Retinal pigment epithelial cell (primary cell): Measurements from ENCODE around the gene KRT86.
"Not testable (repeated sequence)": the region's sequence is repeated elsewhere in the genome, so short reads cannot be mapped to it uniquely, and the experiment has no call there.

Experiments used
- DNase-seq: peaks from one replicate; pipeline ENCODE4 v3.0.0-alpha.2; 2010; ENCODE audit warnings: low read depth
- H3K4me3 ChIP-seq: 2 replicates; pipeline ENCODE4 v1.5.1; 2011; ENCODE audit warnings: mild to moderate bottlenecking, low read length, control low read depth, moderate library complexity
- TF ChIP-seq, protein P1 (sequence below): conservative IDR thresholded peaks from 2 replicates; pipeline ENCODE4 v1.5.1; 2011; ENCODE audit warnings: low read depth, low read length, control low read depth, inconsistent platforms

The KRT86 gene

DNA sequence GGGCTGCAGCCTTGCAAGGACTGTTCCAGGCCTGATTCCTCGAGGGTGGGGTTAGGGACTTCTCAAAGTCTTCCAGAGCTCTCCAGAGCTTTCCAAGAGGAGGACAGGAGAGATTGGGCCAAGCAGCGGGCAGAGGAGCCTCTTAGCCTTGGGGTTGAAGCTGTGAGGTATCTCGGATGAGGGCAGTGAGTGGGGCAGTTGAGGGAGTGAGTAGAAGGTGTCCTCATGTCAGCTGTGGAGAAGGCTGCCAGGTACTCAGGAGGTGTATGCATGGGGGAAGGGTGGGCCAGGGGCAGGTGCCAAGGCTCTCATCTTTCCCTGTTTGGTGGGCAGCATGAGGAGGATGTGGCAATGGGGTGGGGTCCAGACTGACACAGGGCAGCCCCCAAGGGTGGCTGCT lies 39.0 kb downstream of the KRT86 start:
- no peak overlapping the region for H3K4me3 ChIP-seq
- DNase-seq: no peak
- TF ChIP-seq, protein P1, sequence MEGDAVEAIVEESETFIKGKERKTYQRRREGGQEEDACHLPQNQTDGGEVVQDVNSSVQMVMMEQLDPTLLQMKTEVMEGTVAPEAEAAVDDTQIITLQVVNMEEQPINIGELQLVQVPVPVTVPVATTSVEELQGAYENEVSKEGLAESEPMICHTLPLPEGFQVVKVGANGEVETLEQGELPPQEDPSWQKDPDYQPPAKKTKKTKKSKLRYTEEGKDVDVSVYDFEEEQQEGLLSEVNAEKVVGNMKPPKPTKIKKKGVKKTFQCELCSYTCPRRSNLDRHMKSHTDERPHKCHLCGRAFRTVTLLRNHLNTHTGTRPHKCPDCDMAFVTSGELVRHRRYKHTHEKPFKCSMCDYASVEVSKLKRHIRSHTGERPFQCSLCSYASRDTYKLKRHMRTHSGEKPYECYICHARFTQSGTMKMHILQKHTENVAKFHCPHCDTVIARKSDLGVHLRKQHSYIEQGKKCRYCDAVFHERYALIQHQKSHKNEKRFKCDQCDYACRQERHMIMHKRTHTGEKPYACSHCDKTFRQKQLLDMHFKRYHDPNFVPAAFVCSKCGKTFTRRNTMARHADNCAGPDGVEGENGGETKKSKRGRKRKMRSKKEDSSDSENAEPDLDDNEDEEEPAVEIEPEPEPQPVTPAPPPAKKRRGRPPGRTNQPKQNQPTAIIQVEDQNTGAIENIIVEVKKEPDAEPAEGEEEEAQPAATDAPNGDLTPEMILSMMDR: no peak

DNA sequence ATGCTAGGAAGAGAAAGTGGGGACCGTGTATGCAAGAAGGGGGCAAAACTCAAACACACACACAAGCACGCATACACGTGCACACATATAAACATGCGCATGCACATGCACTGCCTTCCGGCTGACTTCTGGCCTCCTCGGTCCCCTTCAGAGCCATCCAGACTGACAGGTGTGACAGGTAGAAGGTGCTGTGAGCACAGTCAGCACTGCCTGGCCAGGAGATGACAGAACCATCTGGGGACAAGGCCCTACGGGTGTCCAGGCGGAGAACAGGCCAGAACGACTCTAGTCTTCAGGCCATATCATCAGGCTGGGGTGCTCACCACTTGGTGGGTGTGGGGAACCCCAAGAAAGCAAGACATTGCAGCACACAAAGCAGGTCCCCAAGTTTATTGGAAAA lies 39.5 kb downstream of the KRT86 start:
- DNase-seq: no peak
- TF ChIP-seq, protein P1: no peak
- no peak overlapping the region for H3K4me3 ChIP-seq

DNA sequence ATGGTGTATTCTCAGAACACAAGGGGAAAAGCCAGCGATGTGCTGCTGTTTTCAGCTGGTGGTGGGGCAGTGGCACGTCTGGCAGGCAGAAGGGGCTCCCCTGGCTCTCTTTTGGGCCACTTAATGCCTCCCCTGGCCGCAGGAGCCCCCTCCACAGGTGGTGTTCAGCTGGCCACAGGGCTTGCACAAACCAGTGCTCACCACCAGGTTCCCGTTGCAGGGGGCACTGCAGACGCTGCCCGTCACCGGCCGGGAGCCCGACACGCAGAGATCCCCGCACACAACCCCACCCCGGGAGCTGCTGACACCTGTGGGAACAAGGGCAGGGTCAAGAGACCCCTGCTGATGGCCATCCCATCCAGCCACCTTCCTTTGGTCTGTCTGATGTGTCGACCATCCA lies 40.1 kb downstream of the KRT86 start:
- no peak overlapping the region for H3K4me3 ChIP-seq
- no peak for DNase-seq
- TF ChIP-seq, protein P1: no peak

DNA sequence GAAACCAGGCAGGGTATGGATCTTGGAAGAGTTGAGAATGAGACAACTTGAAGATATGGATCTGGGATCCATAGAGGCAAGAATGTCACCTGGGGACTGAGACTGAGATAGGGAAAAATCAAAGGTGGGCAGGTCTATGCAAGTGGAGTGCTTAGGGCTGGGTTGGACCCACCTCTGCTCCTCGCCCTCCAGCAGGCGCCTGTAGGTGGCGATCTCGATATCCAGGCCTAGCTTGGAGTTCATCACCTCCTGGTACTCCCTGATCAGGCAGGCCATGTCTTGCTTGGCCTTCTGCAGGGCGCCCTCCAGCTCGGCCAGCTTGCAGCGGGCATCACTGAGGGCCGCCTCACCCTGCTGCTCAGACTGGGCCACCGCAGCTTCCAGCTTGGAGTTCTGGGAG lies 41.3 kb downstream of the KRT86 start:
- DNase-seq, H3K4me3 ChIP-seq: not testable (repeated sequence)
- TF ChIP-seq, protein P1: peak; percentile 58

DNA sequence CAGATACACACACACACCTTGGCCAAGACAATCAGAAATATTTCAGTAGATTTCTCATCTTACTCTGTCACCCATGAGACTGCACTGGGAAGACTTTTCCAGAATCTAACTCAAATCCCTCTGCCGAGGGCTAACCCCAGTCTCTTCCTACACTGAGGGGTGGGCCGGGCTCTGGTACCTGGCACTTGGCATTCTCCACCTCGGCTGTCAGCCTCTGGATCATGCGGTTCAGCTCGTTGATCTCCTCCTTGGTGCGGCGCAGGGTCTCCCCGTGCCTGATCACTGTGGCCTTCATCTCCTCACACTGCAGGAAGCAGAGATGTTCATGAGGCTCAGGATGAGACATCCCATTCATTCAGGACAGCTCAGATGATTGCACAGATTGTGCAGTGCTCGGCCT lies 41.8 kb downstream of the KRT86 start:
- TF ChIP-seq, protein P1: no peak
- no peak for DNase-seq
- no peak overlapping the region for H3K4me3 ChIP-seq

DNA sequence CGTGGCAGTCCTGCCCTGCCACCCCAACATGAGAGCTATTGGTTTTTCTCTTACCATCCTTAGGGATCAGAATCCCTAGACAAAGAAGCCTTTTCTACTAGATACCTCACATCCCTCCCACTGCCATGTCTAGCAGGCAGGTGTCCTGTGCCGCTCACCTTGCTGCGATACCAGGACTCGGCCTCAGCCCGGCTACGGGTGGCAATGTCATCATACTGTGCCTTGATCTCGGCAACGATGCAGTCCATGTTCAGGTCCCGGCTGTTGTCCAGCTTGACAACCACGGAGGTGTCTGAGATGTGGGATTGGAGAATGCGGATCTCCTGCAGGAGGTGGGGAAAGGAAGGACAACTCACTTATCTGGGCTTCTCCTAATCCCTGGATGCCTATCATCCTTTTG lies 42.3 kb downstream of the KRT86 start:
- DNase-seq: no peak
- TF ChIP-seq, protein P1: no peak
- H3K4me3 ChIP-seq: no peak overlapping the region

DNA sequence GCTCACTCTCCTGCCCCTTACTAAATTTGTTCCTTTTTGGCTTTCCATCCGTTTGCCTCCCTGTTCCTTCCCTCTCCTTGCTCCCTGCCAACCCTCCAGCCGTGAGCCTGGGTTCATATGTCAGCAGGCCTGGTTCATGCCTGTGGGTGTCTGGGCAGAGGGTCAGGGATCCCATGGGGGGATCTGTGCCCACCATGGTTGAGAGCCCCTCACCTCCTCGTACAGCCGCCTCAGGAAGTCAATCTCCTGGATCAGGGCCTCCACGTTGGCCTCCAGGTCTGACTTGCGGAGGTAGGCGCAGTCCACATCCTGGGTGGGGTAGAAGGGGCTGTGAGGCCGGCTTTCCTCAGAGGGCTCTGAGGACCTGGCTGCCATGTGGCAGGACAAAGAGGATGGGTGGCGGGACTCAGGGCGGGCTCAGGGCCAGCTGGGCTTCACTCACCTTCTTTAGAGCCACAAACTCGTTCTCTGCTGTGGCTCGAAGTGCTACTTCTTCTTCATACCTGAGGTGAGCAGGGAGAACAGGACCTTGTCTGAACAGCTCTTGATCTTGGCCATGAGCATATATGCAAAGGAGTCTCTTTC lies 43.1 kb downstream of the KRT86 start:
- H3K4me3 ChIP-seq: no peak overlapping the region
- no peak for DNase-seq
- TF ChIP-seq, protein P1: no peak
